Ishikawa (cell line): ENCODE results near the gene PTCRA.

Source experiments
- CEBPB ChIP-seq: IDR thresholded peaks from 2 replicates; pipeline ENCODE4 v1.6.1; 2012
- CREB1 ChIP-seq: IDR thresholded peaks from 2 replicates; pipeline ENCODE4 v1.6.1; 2012; ENCODE audit warnings: low read depth
- EGR1 ChIP-seq: IDR thresholded peaks from 2 replicates; pipeline ENCODE4 v1.6.1; 2012
- EP300 ChIP-seq: IDR thresholded peaks from 2 replicates; pipeline ENCODE4 v1.6.1; 2012; ENCODE audit warnings: borderline replicate concordance
- FOXM1 ChIP-seq: IDR thresholded peaks from 2 replicates; pipeline ENCODE4 v1.6.1; 2012; ENCODE audit warnings: low read depth, borderline replicate concordance
- NFIC ChIP-seq: IDR thresholded peaks from 2 replicates; pipeline ENCODE4 v1.6.1; 2012
- RAD21 ChIP-seq: IDR thresholded peaks from 2 replicates; pipeline ENCODE4 v1.6.1; 2012; ENCODE audit warnings: low read depth
- TAF1 ChIP-seq: IDR thresholded peaks from 2 replicates; pipeline ENCODE4 v1.6.1; 2012; ENCODE audit warnings: low read depth, mild to moderate bottlenecking
- TCF12 ChIP-seq: IDR thresholded peaks from 2 replicates; pipeline ENCODE4 v1.6.1; 2012; ENCODE audit warnings: low read depth
- TEAD4 ChIP-seq: IDR thresholded peaks from 2 replicates; pipeline ENCODE4 v1.6.1; 2012
- YY1 ChIP-seq: IDR thresholded peaks from 2 replicates; pipeline ENCODE4 v1.6.1; 2012; ENCODE audit warnings: low read depth
- ZBTB7A ChIP-seq: IDR thresholded peaks from 2 replicates; pipeline ENCODE4 v1.6.1; 2012; ENCODE audit warnings: low read depth
- TF ChIP-seq, protein P1 (sequence below): IDR thresholded peaks from 2 replicates; pipeline ENCODE4 v1.6.1; 2012
- TF ChIP-seq, protein P2 (sequence below): IDR thresholded peaks from 2 replicates; pipeline ENCODE4 v1.6.1; 2012
- TF ChIP-seq, protein P3 (sequence below): IDR thresholded peaks from 2 replicates; pipeline ENCODE4 v1.6.1; 2012; ENCODE audit warnings: low read depth, mild to moderate bottlenecking

PTCRA gene

DNA sequence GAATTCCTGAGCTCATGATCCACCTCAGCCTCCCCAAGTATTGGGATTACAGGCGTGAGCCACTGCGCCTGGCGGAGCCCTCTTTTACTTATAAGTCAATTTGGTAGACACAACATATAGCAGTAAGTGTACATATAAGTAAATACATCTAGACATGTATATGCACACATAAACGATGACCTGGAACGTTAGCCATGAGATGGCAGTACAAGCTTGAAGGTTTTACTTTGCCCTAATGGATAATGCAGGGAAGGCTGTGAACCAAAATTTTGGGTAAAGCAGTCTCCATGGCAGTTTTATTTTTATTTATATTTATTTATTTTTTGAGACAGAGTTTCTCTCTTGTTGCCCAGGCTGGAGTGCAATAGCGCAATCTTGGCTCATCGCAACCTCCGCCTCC, 42.3 kb downstream of the PTCRA start:
- TF ChIP-seq NFIC (no peak), FOXM1 (no peak), TAF1 (no peak), EGR1 (no peak), CEBPB (no peak), EP300 (no peak)
- TF ChIP-seq, protein P1, sequence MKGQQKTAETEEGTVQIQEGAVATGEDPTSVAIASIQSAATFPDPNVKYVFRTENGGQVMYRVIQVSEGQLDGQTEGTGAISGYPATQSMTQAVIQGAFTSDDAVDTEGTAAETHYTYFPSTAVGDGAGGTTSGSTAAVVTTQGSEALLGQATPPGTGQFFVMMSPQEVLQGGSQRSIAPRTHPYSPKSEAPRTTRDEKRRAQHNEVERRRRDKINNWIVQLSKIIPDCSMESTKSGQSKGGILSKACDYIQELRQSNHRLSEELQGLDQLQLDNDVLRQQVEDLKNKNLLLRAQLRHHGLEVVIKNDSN: no peak
- TF ChIP-seq, protein P2, sequence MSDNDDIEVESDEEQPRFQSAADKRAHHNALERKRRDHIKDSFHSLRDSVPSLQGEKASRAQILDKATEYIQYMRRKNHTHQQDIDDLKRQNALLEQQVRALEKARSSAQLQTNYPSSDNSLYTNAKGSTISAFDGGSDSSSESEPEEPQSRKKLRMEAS: no peak

DNA sequence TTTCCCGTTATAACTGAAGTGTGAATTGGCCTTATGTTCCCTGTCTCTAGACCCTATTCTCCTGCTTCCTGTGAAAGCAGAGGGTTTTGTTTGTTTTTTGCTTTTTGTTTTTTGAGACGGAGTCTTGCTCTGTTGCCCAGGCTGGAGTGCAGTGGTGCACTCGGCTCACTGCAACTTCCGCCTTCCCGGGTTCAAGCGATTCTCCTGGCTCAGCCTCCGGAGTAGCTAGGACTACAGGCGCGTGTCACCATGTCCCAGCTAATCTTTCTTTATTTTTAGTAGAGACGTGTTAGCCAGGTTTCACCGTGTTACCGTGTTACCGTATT, 44.0 kb downstream of the PTCRA start:
- TF ChIP-seq RAD21 (no peak), TEAD4 (no peak), TAF1 (no peak), CEBPB (no peak), TCF12 (no peak), EP300 (no peak), ZBTB7A (no peak), NFIC (no peak), YY1 (no peak), EGR1 (no peak), CREB1 (no peak), FOXM1 (no peak)
- TF ChIP-seq, protein P1: no peak
- TF ChIP-seq, protein P3, sequence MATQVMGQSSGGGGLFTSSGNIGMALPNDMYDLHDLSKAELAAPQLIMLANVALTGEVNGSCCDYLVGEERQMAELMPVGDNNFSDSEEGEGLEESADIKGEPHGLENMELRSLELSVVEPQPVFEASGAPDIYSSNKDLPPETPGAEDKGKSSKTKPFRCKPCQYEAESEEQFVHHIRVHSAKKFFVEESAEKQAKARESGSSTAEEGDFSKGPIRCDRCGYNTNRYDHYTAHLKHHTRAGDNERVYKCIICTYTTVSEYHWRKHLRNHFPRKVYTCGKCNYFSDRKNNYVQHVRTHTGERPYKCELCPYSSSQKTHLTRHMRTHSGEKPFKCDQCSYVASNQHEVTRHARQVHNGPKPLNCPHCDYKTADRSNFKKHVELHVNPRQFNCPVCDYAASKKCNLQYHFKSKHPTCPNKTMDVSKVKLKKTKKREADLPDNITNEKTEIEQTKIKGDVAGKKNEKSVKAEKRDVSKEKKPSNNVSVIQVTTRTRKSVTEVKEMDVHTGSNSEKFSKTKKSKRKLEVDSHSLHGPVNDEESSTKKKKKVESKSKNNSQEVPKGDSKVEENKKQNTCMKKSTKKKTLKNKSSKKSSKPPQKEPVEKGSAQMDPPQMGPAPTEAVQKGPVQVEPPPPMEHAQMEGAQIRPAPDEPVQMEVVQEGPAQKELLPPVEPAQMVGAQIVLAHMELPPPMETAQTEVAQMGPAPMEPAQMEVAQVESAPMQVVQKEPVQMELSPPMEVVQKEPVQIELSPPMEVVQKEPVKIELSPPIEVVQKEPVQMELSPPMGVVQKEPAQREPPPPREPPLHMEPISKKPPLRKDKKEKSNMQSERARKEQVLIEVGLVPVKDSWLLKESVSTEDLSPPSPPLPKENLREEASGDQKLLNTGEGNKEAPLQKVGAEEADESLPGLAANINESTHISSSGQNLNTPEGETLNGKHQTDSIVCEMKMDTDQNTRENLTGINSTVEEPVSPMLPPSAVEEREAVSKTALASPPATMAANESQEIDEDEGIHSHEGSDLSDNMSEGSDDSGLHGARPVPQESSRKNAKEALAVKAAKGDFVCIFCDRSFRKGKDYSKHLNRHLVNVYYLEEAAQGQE: no peak
- TF ChIP-seq, protein P2: no peak

DNA sequence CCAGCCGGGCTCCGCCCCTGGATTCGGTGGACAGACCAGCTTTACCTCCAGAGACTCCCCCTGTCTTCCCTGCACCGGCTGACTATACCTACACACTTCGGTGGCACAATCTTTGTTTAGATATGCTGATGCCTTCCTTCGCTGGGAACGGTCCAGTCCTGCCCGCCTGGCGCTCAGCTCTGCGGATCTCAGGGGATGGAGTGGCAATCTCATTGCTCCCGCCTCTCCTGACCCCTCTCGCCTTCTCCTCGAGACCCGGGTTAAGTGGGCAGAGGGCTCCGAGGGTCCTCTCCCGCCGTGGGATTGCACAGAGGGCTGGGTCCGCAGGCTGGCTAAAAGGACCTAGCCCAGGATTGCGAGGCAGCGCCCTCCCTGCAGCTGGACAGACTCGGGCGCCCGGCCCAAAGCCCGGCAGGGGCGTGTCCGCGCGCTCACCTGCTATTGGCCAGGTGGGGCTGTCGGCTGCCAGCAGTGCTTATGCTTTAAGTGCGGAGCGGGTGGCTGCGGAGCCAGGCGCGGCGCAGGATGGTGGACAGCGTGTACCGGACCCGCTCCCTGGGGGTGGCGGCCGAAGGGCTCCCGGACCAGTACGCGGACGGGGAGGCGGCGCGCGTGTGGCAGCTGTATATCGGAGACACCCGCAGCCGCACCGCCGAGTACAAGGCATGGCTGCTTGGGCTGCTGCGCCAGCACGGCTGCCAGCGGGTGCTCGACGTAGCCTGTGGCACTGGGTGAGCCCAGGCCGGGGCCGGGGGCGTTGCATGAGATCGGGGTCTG, 44.6 kb downstream of the PTCRA start, which contains the start of gene GNMT:
TSS of gene GNMT (plus strand) at position 512 of the 777 bp plus-strand sequence. CDS start at position 526, 14 bp downstream.
- TF ChIP-seq, protein P1: no peak
- TF ChIP-seq TAF1 (0 out of 2 replicates have a peak, but pooled peaks have one; percentile 10), TEAD4 (peak; percentile 26; the same call in 1 of the 2 replicates), TCF12 (peak; percentile 50; the same call in 1 of the 2 replicates), YY1 (peak; percentile 34; the same call in 1 of the 2 replicates), EGR1 (0 out of 2 replicates have a peak, but pooled peaks have one; percentile 11), FOXM1 (no peak), RAD21 (no peak), ZBTB7A (peak; percentile 39; the same call in 1 of the 2 replicates), NFIC (no peak; the same call in 1 of the 2 replicates)
- TF ChIP-seq, protein P3: peak; percentile 41; the same call in 1 of the 2 replicates
- TF ChIP-seq, protein P2: peak; percentile 79

DNA sequence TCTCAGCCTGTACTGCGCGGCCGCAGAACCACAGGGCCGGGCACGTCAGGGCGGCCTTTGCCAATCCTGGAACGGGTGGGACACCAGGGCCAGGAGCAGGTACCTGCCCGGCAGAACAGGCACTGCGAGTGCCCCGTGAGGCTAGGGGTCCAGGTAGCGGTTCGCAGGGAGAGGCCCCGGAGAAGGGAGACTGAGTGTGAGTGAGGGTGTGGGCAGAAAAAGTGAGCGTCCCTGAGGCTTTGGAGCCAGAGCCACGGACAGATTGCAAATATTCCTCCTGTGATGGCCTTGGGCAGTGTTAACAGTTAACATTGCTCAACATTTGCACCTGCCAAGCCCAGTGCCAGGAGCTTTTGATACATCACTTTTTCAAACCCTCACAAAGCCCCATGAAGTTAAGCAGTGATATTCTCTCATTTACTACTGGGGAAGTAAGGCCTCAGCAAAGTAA, 45.2 kb downstream of the PTCRA start:
- TF ChIP-seq TCF12: no peak
- TF ChIP-seq CEBPB: peak; percentile 27; the same call in 1 of the 2 replicates

DNA sequence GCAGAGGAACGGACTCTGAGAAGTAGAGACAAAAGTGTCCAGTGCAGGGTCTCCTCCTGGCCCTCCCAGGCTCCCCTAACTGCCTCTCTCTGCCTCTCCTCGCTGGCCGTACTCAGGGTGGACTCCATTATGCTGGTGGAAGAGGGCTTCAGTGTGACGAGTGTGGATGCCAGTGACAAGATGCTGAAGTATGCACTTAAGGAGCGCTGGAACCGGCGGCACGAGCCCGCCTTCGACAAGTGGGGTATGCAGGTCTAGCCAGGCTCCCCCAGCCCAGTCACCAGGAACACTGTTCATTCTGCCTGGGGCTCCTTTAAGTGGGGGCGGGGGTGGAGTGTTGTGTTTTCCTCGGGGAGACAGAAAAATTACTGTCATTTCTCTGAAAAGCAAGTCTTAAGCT, 46.2 kb downstream of the PTCRA start:
- TF ChIP-seq FOXM1 (no peak), EGR1 (no peak), EP300 (no peak)
- TF ChIP-seq, protein P3: no peak
